SK-N-SH treated with all-trans-retinoic acid at 6 μM for 48 hours (cell line): ENCODE measurements around the gene NEK10.

Experiments used
- ATAC-seq: fragments of 200-7000 bp; cut with Tn5 transposase; 3 replicates; pipeline ENCODE4 v1.9.1; 2020; ENCODE audit warnings: mild to moderate bottlenecking, moderate library complexity
- ARNTL ChIP-seq: fragments of 450-650 bp; formaldehyde crosslinking; IDR thresholded peaks from 2 replicates; pipeline ENCODE4 v1.5.0; 2020; ENCODE audit warnings: low read depth, mild to moderate bottlenecking, moderate library complexity, borderline replicate concordance
- BACH2 ChIP-seq: fragments of 250-450 bp; sonication (Bioruptor Pico); IDR thresholded peaks from 2 replicates; pipeline ENCODE4 v1.9.0; 2021; ENCODE audit warnings: mild to moderate bottlenecking, borderline replicate concordance
- CSDC2 ChIP-seq: fragments of 250-450 bp; sonication (Bioruptor Pico); IDR thresholded peaks from 2 replicates; pipeline ENCODE4 v1.5.0; 2020; ENCODE audit warnings: mild to moderate bottlenecking, moderate library complexity
- ESRRG ChIP-seq: fragments of 250-450 bp; sonication (Bioruptor Pico); IDR thresholded peaks from 2 replicates; pipeline ENCODE4 v1.6.1; 2021; ENCODE audit warnings: mild to moderate bottlenecking
- GLIS3 ChIP-seq: fragments of 250-450 bp; sonication (Bioruptor Pico); IDR thresholded peaks from 2 replicates; pipeline ENCODE4 v1.5.0; 2020; ENCODE audit warnings: mild to moderate bottlenecking, moderate library complexity
- ISL1 ChIP-seq: fragments of 250-450 bp; sonication (Bioruptor Pico); IDR thresholded peaks from 2 replicates; pipeline ENCODE4 v2.1.2; 2022; ENCODE audit warnings: mild to moderate bottlenecking, moderate library complexity
- OSR1 ChIP-seq: fragments of 250-450 bp; sonication (Bioruptor Pico); IDR thresholded peaks from 2 replicates; pipeline ENCODE4 v1.8.0; 2022; ENCODE audit warnings: moderate library complexity, mild to moderate bottlenecking, inconsistent platforms
- PPARA ChIP-seq: fragments of 250-450 bp; sonication (Bioruptor Pico); IDR thresholded peaks from 2 replicates; pipeline ENCODE4 v1.5.0; 2020; ENCODE audit warnings: mild to moderate bottlenecking, borderline replicate concordance
- RARB ChIP-seq: fragments of 250-450 bp; sonication (Bioruptor Pico); IDR thresholded peaks from 2 replicates; pipeline ENCODE4 v1.8.0; 2021; ENCODE audit warnings: mild to moderate bottlenecking, moderate library complexity
- SNAI2 ChIP-seq: fragments of 250-450 bp; sonication (Bioruptor Pico); IDR thresholded peaks from 2 replicates; pipeline ENCODE4 v1.5.0; 2020; ENCODE audit warnings: mild to moderate bottlenecking, moderate library complexity
- TCF4 ChIP-seq: fragments of 250-450 bp; sonication (Bioruptor Pico); IDR thresholded peaks from 2 replicates; pipeline ENCODE4 v1.8.0; 2021; ENCODE audit warnings: mild to moderate bottlenecking, moderate library complexity, borderline replicate concordance
- TOX ChIP-seq: fragments of 250-450 bp; sonication (Bioruptor Pico); IDR thresholded peaks from 2 replicates; pipeline ENCODE4 v1.8.0; 2021; ENCODE audit warnings: mild to moderate bottlenecking, moderate library complexity, borderline replicate concordance
- ZC3H10 ChIP-seq: fragments of 250-450 bp; sonication (Bioruptor Pico); IDR thresholded peaks from 2 replicates; pipeline ENCODE4 v1.5.1; 2021; ENCODE audit warnings: mild to moderate bottlenecking, moderate library complexity
- ZFP3 ChIP-seq: fragments of 250-450 bp; sonication (Bioruptor Pico); IDR thresholded peaks from 2 replicates; pipeline ENCODE4 v1.5.0; 2020; ENCODE audit warnings: mild to moderate bottlenecking, moderate library complexity
- ZFP30 ChIP-seq: fragments of 450-650 bp; formaldehyde crosslinking; IDR thresholded peaks from 2 replicates; pipeline ENCODE4 v1.5.0; 2022; ENCODE audit warnings: mild to moderate bottlenecking, moderate library complexity
- ZNF565 ChIP-seq: fragments of 450-650 bp; formaldehyde crosslinking; conservative IDR thresholded peaks from 2 replicates; pipeline ENCODE4 v1.5.0; 2020; ENCODE audit warnings: low read depth, mild to moderate bottlenecking, moderate library complexity
- ZNF8 ChIP-seq: fragments of 450-650 bp; formaldehyde crosslinking; IDR thresholded peaks from 2 replicates; pipeline ENCODE4 v1.5.0; 2020; ENCODE audit warnings: mild to moderate bottlenecking, moderate library complexity
- TF ChIP-seq, protein P1 (sequence below): fragments of 250-450 bp; sonication (Bioruptor Pico); IDR thresholded peaks from 2 replicates; pipeline ENCODE4 v1.8.0; 2021; ENCODE audit warnings: low read depth, mild to moderate bottlenecking, moderate library complexity, borderline replicate concordance
- TF ChIP-seq, protein P2 (sequence below): fragments of 250-450 bp; sonication (Bioruptor Pico); IDR thresholded peaks from 2 replicates; pipeline ENCODE4 v1.5.1; 2020; ENCODE audit warnings: low read depth, mild to moderate bottlenecking, moderate library complexity
- TF ChIP-seq, protein P3 (sequence below): fragments of 250-450 bp; sonication (Bioruptor Pico); IDR thresholded peaks from 2 replicates; pipeline ENCODE4 v1.5.1; 2021; ENCODE audit warnings: mild to moderate bottlenecking, moderate library complexity
- TF ChIP-seq, protein P4 (sequence below): fragments of 250-450 bp; sonication (Bioruptor Pico); IDR thresholded peaks from 2 replicates; pipeline ENCODE4 v1.5.0; 2020; ENCODE audit warnings: mild to moderate bottlenecking, moderate library complexity
- TF ChIP-seq, protein P5 (sequence below): fragments of 250-450 bp; sonication (Bioruptor Pico); IDR thresholded peaks from 2 replicates; pipeline ENCODE4 v1.8.0; 2020; ENCODE audit warnings: mild to moderate bottlenecking, moderate library complexity, borderline replicate concordance

NEK10 gene

DNA sequence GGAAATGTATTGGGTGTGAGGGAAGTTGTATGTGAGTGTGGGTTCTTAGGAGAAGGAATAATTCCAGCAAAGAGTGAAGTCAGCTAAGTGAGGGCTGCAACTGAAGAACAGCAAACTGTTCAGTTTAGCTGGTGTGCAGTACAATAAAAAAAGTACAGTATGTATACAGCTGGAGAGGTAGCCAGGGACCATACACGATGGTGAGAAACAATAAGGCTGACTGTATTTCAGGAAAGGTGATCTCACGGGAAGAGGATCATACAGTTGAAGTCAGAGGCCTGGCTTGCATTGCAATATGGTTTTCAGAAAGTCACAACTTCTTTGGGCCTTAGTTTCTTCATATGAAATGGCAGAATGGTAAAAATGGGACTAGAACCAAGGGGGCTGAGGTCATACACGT, 222.4 kb downstream of the NEK10 start:
- no peak for TF ChIP-seq ZC3H10 (CRISPR knock-in tag)
- TF ChIP-seq RARB (CRISPR knock-in tag): no peak
- no peak for TF ChIP-seq TCF4 (CRISPR knock-in tag)
- TF ChIP-seq SNAI2: no peak
- TF ChIP-seq, protein P1, sequence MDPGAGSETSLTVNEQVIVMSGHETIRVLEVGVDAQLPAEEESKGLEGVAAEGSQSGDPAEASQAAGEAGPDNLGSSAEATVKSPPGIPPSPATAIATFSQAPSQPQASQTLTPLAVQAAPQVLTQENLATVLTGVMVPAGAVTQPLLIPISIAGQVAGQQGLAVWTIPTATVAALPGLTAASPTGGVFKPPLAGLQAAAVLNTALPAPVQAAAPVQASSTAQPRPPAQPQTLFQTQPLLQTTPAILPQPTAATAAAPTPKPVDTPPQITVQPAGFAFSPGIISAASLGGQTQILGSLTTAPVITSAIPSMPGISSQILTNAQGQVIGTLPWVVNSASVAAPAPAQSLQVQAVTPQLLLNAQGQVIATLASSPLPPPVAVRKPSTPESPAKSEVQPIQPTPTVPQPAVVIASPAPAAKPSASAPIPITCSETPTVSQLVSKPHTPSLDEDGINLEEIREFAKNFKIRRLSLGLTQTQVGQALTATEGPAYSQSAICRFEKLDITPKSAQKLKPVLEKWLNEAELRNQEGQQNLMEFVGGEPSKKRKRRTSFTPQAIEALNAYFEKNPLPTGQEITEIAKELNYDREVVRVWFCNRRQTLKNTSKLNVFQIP: no peak
- TF ChIP-seq ZFP3: no peak
- TF ChIP-seq, protein P2, sequence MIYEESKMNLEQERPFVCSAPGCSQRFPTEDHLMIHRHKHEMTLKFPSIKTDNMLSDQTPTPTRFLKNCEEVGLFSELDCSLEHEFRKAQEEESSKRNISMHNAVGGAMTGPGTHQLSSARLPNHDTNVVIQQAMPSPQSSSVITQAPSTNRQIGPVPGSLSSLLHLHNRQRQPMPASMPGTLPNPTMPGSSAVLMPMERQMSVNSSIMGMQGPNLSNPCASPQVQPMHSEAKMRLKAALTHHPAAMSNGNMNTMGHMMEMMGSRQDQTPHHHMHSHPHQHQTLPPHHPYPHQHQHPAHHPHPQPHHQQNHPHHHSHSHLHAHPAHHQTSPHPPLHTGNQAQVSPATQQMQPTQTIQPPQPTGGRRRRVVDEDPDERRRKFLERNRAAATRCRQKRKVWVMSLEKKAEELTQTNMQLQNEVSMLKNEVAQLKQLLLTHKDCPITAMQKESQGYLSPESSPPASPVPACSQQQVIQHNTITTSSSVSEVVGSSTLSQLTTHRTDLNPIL (CRISPR knock-in tag): no peak
- no peak for TF ChIP-seq ARNTL
- TF ChIP-seq, protein P3, sequence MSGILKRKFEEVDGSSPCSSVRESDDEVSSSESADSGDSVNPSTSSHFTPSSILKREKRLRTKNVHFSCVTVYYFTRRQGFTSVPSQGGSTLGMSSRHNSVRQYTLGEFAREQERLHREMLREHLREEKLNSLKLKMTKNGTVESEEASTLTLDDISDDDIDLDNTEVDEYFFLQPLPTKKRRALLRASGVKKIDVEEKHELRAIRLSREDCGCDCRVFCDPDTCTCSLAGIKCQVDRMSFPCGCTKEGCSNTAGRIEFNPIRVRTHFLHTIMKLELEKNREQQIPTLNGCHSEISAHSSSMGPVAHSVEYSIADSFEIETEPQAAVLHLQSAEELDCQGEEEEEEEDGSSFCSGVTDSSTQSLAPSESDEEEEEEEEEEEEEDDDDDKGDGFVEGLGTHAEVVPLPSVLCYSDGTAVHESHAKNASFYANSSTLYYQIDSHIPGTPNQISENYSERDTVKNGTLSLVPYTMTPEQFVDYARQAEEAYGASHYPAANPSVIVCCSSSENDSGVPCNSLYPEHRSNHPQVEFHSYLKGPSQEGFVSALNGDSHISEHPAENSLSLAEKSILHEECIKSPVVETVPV (CRISPR knock-in tag): no peak
- no peak for TF ChIP-seq ZFP30 (CRISPR knock-in tag)
- TF ChIP-seq BACH2: no peak
- TF ChIP-seq, protein P4, sequence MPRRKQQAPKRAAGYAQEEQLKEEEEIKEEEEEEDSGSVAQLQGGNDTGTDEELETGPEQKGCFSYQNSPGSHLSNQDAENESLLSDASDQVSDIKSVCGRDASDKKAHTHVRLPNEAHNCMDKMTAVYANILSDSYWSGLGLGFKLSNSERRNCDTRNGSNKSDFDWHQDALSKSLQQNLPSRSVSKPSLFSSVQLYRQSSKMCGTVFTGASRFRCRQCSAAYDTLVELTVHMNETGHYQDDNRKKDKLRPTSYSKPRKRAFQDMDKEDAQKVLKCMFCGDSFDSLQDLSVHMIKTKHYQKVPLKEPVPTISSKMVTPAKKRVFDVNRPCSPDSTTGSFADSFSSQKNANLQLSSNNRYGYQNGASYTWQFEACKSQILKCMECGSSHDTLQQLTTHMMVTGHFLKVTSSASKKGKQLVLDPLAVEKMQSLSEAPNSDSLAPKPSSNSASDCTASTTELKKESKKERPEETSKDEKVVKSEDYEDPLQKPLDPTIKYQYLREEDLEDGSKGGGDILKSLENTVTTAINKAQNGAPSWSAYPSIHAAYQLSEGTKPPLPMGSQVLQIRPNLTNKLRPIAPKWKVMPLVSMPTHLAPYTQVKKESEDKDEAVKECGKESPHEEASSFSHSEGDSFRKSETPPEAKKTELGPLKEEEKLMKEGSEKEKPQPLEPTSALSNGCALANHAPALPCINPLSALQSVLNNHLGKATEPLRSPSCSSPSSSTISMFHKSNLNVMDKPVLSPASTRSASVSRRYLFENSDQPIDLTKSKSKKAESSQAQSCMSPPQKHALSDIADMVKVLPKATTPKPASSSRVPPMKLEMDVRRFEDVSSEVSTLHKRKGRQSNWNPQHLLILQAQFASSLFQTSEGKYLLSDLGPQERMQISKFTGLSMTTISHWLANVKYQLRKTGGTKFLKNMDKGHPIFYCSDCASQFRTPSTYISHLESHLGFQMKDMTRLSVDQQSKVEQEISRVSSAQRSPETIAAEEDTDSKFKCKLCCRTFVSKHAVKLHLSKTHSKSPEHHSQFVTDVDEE (CRISPR knock-in tag): no peak
- TF ChIP-seq OSR1 (CRISPR knock-in tag): no peak
- TF ChIP-seq PPARA (CRISPR knock-in tag): no peak
- TF ChIP-seq, protein P5, sequence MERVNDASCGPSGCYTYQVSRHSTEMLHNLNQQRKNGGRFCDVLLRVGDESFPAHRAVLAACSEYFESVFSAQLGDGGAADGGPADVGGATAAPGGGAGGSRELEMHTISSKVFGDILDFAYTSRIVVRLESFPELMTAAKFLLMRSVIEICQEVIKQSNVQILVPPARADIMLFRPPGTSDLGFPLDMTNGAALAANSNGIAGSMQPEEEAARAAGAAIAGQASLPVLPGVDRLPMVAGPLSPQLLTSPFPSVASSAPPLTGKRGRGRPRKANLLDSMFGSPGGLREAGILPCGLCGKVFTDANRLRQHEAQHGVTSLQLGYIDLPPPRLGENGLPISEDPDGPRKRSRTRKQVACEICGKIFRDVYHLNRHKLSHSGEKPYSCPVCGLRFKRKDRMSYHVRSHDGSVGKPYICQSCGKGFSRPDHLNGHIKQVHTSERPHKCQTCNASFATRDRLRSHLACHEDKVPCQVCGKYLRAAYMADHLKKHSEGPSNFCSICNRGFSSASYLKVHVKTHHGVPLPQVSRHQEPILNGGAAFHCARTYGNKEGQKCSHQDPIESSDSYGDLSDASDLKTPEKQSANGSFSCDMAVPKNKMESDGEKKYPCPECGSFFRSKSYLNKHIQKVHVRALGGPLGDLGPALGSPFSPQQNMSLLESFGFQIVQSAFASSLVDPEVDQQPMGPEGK: no peak
- no peak for TF ChIP-seq CSDC2 (CRISPR knock-in tag)
- TF ChIP-seq ISL1: no peak
- ATAC-seq: no peak

DNA sequence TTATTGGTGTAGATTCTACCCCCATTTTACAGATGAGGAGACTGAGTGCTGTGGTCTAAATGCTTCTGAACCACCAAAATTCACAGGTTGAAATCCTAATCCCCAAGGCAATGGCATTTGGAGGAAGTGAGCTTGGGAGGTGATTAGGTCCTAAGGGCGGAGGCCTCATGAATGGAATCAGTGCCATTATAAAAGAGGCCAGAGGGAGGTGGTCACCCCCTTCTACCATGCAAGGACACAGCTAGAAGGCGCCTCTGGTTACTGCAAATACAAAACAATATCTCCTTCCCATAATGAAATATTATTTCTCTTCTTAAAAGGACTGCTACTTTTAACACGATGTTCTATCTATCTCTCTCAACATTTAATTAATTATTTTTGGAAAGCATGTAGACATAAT, 223.5 kb downstream of the NEK10 start:
- ATAC-seq: no peak
- TF ChIP-seq ZNF565 (CRISPR knock-in tag): no peak
- TF ChIP-seq ZFP3: no peak
- TF ChIP-seq BACH2: no peak
- no peak for TF ChIP-seq ZFP30 (CRISPR knock-in tag)
- TF ChIP-seq ZNF8 (CRISPR knock-in tag): no peak
- no peak for TF ChIP-seq ARNTL
- TF ChIP-seq PPARA (CRISPR knock-in tag): no peak
- TF ChIP-seq, protein P3 (CRISPR knock-in tag): no peak
- no peak for TF ChIP-seq GLIS3
- TF ChIP-seq ESRRG (CRISPR knock-in tag): no peak
- no peak for TF ChIP-seq TOX (CRISPR knock-in tag)
- TF ChIP-seq RARB (CRISPR knock-in tag): no peak
- no peak for TF ChIP-seq ZC3H10 (CRISPR knock-in tag)
- TF ChIP-seq TCF4 (CRISPR knock-in tag): no peak
